ENCODE results near the gene KRT86.
"Not testable (repeated sequence)": the region's sequence is repeated elsewhere in the genome, so short reads cannot be mapped to it uniquely, and the experiment has no call there.

The KRT86 gene

GRCh38 chr12:52252728-52253343 lies 21.6 kb upstream of the KRT86 start:
- no peaks in the 10 kb centered on the region for H3K4me1 ChIP-seq (ENCODE audit: control insufficient read depth, insufficient read depth, low read length, poor library complexity, severe bottlenecking)
- no peak overlapping the region for H3K4me3 ChIP-seq (ENCODE audit: insufficient read depth, low read depth, low read length, poor library complexity, severe bottlenecking)
- H3K36me3 ChIP-seq (ENCODE audit: control insufficient read depth, insufficient read depth, low read length), result no peaks in the 10 kb centered on the region
- DNase-seq, result no peak
- peaks cover 17% of the 10 kb centered on the region for H3K27me3 ChIP-seq (replicated peaks; ENCODE audit: control insufficient read depth, insufficient read depth, low read length, poor library complexity, severe bottlenecking)
- H3K9me3 ChIP-seq (ENCODE audit: control insufficient read depth, low read length), result no peaks in the 10 kb centered on the region
- no peak overlapping the region for H3K27ac ChIP-seq (ENCODE audit: insufficient read depth, low read length, poor library complexity, severe bottlenecking)

- H3K36me3 ChIP-seq (ENCODE audit: control insufficient read depth, insufficient read depth, low read length), result no peaks in the 10 kb centered on the region
- DNase-seq, result no peak
- H3K4me3 ChIP-seq (ENCODE audit: insufficient read depth, low read depth, low read length, poor library complexity, severe bottlenecking), result no peak overlapping the region
- no peaks in the 10 kb centered on the region for H3K4me1 ChIP-seq (ENCODE audit: control insufficient read depth, insufficient read depth, low read length, poor library complexity, severe bottlenecking)
- no peaks in the 10 kb centered on the region for H3K9me3 ChIP-seq (ENCODE audit: control insufficient read depth, low read length)
- no peak overlapping the region for H3K27ac ChIP-seq (ENCODE audit: insufficient read depth, low read length, poor library complexity, severe bottlenecking)
- H3K27me3 ChIP-seq (replicated peaks; ENCODE audit: control insufficient read depth, insufficient read depth, low read length, poor library complexity, severe bottlenecking), result peaks cover 19% of the 10 kb centered on the region
Observed at GRCh38 chr12:52253391-52254179, 20.9 kb upstream of the KRT86 start.

- DNase-seq, result no peak
- Histone ChIP-seq H3K36me3 (ENCODE audit: control insufficient read depth, insufficient read depth, low read length) (no peaks in the 10 kb centered on the region), H3K27me3 (replicated peaks; ENCODE audit: control insufficient read depth, insufficient read depth, low read length, poor library complexity, severe bottlenecking) (peaks cover 19% of the 10 kb centered on the region), H3K27ac (ENCODE audit: insufficient read depth, low read length, poor library complexity, severe bottlenecking) (no peak overlapping the region), H3K4me1 (ENCODE audit: control insufficient read depth, insufficient read depth, low read length, poor library complexity, severe bottlenecking) (no peaks in the 10 kb centered on the region), H3K4me3 (ENCODE audit: insufficient read depth, low read depth, low read length, poor library complexity, severe bottlenecking) (no peak overlapping the region), H3K9me3 (ENCODE audit: control insufficient read depth, low read length) (no peaks in the 10 kb centered on the region)
Observed at GRCh38 chr12:52254180-52254964, 20.1 kb upstream of the KRT86 start.

- no peaks in the 10 kb centered on the region for H3K9me3 ChIP-seq (ENCODE audit: control insufficient read depth, low read length)
- H3K4me3 ChIP-seq (ENCODE audit: insufficient read depth, low read depth, low read length, poor library complexity, severe bottlenecking), result no peak overlapping the region
- no peaks in the 10 kb centered on the region for H3K4me1 ChIP-seq (ENCODE audit: control insufficient read depth, insufficient read depth, low read length, poor library complexity, severe bottlenecking)
- H3K27me3 ChIP-seq (replicated peaks; ENCODE audit: control insufficient read depth, insufficient read depth, low read length, poor library complexity, severe bottlenecking), result peaks cover 19% of the 10 kb centered on the region
- H3K36me3 ChIP-seq (ENCODE audit: control insufficient read depth, insufficient read depth, low read length), result no peaks in the 10 kb centered on the region
- H3K27ac ChIP-seq (ENCODE audit: insufficient read depth, low read length, poor library complexity, severe bottlenecking), result no peak overlapping the region
- DNase-seq, result no peak
Observed at GRCh38 chr12:52254965-52255751, 19.3 kb upstream of the KRT86 start.

GRCh38 chr12:52255926-52256583 lies 18.4 kb upstream of the KRT86 start:
- H3K27me3 ChIP-seq (replicated peaks; ENCODE audit: control insufficient read depth, insufficient read depth, low read length, poor library complexity, severe bottlenecking), result peaks cover 19% of the 10 kb centered on the region
- H3K9me3 ChIP-seq (ENCODE audit: control insufficient read depth, low read length), result no peaks in the 10 kb centered on the region
- H3K4me1 ChIP-seq (ENCODE audit: control insufficient read depth, insufficient read depth, low read length, poor library complexity, severe bottlenecking), result no peaks in the 10 kb centered on the region
- no peak overlapping the region for H3K27ac ChIP-seq (ENCODE audit: insufficient read depth, low read length, poor library complexity, severe bottlenecking)
- no peak overlapping the region for H3K4me3 ChIP-seq (ENCODE audit: insufficient read depth, low read depth, low read length, poor library complexity, severe bottlenecking)
- no peak for DNase-seq
- no peaks in the 10 kb centered on the region for H3K36me3 ChIP-seq (ENCODE audit: control insufficient read depth, insufficient read depth, low read length)

GRCh38 chr12:52256584-52256935 lies 17.9 kb upstream of the KRT86 start:
- peaks cover 19% of the 10 kb centered on the region for H3K27me3 ChIP-seq (replicated peaks; ENCODE audit: control insufficient read depth, insufficient read depth, low read length, poor library complexity, severe bottlenecking)

GRCh38 chr12:52257074-52257551 lies 17.3 kb upstream of the KRT86 start:
- no peaks in the 10 kb centered on the region for H3K36me3 ChIP-seq (ENCODE audit: control insufficient read depth, insufficient read depth, low read length)
- no peaks in the 10 kb centered on the region for H3K9me3 ChIP-seq (ENCODE audit: control insufficient read depth, low read length)
- H3K27me3 ChIP-seq (replicated peaks; ENCODE audit: control insufficient read depth, insufficient read depth, low read length, poor library complexity, severe bottlenecking), result peaks cover 19% of the 10 kb centered on the region
- H3K27ac ChIP-seq (ENCODE audit: insufficient read depth, low read length, poor library complexity, severe bottlenecking), result no peak overlapping the region
- H3K4me3 ChIP-seq (ENCODE audit: insufficient read depth, low read depth, low read length, poor library complexity, severe bottlenecking), result no peak overlapping the region
- no peak for DNase-seq
- no peaks in the 10 kb centered on the region for H3K4me1 ChIP-seq (ENCODE audit: control insufficient read depth, insufficient read depth, low read length, poor library complexity, severe bottlenecking)

More at GRCh38 chr12:52256584-52256935, 17.9 kb upstream of the KRT86 start:
- Histone ChIP-seq H3K4me3 (ENCODE audit: insufficient read depth, low read depth, low read length, poor library complexity, severe bottlenecking) (no peak overlapping the region), H3K4me1 (ENCODE audit: control insufficient read depth, insufficient read depth, low read length, poor library complexity, severe bottlenecking) (no peaks in the 10 kb centered on the region), H3K36me3 (ENCODE audit: control insufficient read depth, insufficient read depth, low read length) (no peaks in the 10 kb centered on the region), H3K9me3 (ENCODE audit: control insufficient read depth, low read length) (no peaks in the 10 kb centered on the region), H3K27ac (ENCODE audit: insufficient read depth, low read length, poor library complexity, severe bottlenecking) (no peak overlapping the region)
- no peak for DNase-seq

GRCh38 chr12:52257922-52258321 lies 16.5 kb upstream of the KRT86 start:
- not testable (repeated sequence) for DNase-seq; H3K4me3 ChIP-seq (ENCODE audit: insufficient read depth, low read depth, low read length, poor library complexity, severe bottlenecking); H3K4me1 ChIP-seq (ENCODE audit: control insufficient read depth, insufficient read depth, low read length, poor library complexity, severe bottlenecking); H3K36me3 ChIP-seq (ENCODE audit: control insufficient read depth, insufficient read depth, low read length); H3K27ac ChIP-seq (ENCODE audit: insufficient read depth, low read length, poor library complexity, severe bottlenecking); H3K9me3 ChIP-seq (ENCODE audit: control insufficient read depth, low read length)
- peaks cover 19% of the 10 kb centered on the region for H3K27me3 ChIP-seq (replicated peaks; ENCODE audit: control insufficient read depth, insufficient read depth, low read length, poor library complexity, severe bottlenecking)

GRCh38 chr12:52258335-52258901 lies 16.0 kb upstream of the KRT86 start:
- no peak overlapping the region for H3K4me3 ChIP-seq (ENCODE audit: insufficient read depth, low read depth, low read length, poor library complexity, severe bottlenecking)
- DNase-seq, result no peak
- no peaks in the 10 kb centered on the region for H3K36me3 ChIP-seq (ENCODE audit: control insufficient read depth, insufficient read depth, low read length)
- H3K4me1 ChIP-seq (ENCODE audit: control insufficient read depth, insufficient read depth, low read length, poor library complexity, severe bottlenecking), result no peaks in the 10 kb centered on the region
- H3K9me3 ChIP-seq (ENCODE audit: control insufficient read depth, low read length), result no peaks in the 10 kb centered on the region
- peaks cover 19% of the 10 kb centered on the region for H3K27me3 ChIP-seq (replicated peaks; ENCODE audit: control insufficient read depth, insufficient read depth, low read length, poor library complexity, severe bottlenecking)
- H3K27ac ChIP-seq (ENCODE audit: insufficient read depth, low read length, poor library complexity, severe bottlenecking), result no peak overlapping the region

Measured in effector memory CD4-positive, alpha-beta T cell (primary cell).